Measurements from ENCODE around the gene THUMPD2. TPM values are rescaled to one million over a fixed set of nuclear protein-coding genes. Genes with fewer than 3 reads are reported as not detected.

The THUMPD2 gene
- total RNA-seq, 1 experiment from 2014 or later: 17.2 TPM

- Mint-ChIP-seq H3K9me3 (ENCODE audit: unreplicated experiment) (no peaks in the 10 kb centered on the region), H3K4me3 (ENCODE audit: unreplicated experiment) (no peak overlapping the region), H3K27me3 (ENCODE audit: insufficient read depth, unreplicated experiment) (no peaks in the 10 kb centered on the region), H3K36me3 (ENCODE audit: insufficient read depth, unreplicated experiment) (peaks cover 99% of the 10 kb centered on the region), H3K27ac (ENCODE audit: low read depth, unreplicated experiment) (no peak overlapping the region), H3K4me1 (ENCODE audit: insufficient read depth, unreplicated experiment) (no peaks in the 10 kb centered on the region)
- ChIA-PET POLR2A (no interaction called here), CTCF (interaction anchor here (1.1 kb wide), 1 partner anchor 10 kb away, joined by 3 read pairs; no protein-coding TSS in a partner anchor)
- no peak for TF ChIP-seq CTCF (IDR thresholded peaks at IDR 0.05; ENCODE audit: unreplicated experiment)
- no peak for DNase-seq (ENCODE audit: unreplicated experiment)
- BruUV-seq (replicated peaks): no TSS peak
- intact Hi-C loops (cut with micrococcal nuclease): no loop called here
Observed at GRCh38 chr2:39757156-39757555, 21.9 kb downstream of the THUMPD2 start.

- Mint-ChIP-seq H3K27ac (ENCODE audit: low read depth, unreplicated experiment) (no peak overlapping the region), H3K9me3 (ENCODE audit: unreplicated experiment) (no peaks in the 10 kb centered on the region), H3K4me3 (ENCODE audit: unreplicated experiment) (no peak overlapping the region), H3K36me3 (ENCODE audit: insufficient read depth, unreplicated experiment) (peaks cover 95% of the 10 kb centered on the region), H3K4me1 (ENCODE audit: insufficient read depth, unreplicated experiment) (no peaks in the 10 kb centered on the region), H3K27me3 (ENCODE audit: insufficient read depth, unreplicated experiment) (no peaks in the 10 kb centered on the region)
- intact Hi-C loops (cut with micrococcal nuclease): no loop called here
- POLR2A ChIA-PET: no interaction called here
- no peak for TF ChIP-seq CTCF (IDR thresholded peaks at IDR 0.05; ENCODE audit: unreplicated experiment)
- no TSS peak for BruUV-seq (replicated peaks)
- no peak for DNase-seq (ENCODE audit: unreplicated experiment)
- CTCF ChIA-PET: no interaction called here
Observed at GRCh38 chr2:39755466-39755865, 23.6 kb downstream of the THUMPD2 start.

GRCh38 chr2:39743269-39743776 lies 35.7 kb downstream of the THUMPD2 start:
- no peak for TF ChIP-seq CTCF (IDR thresholded peaks at IDR 0.05; ENCODE audit: unreplicated experiment)
- H3K9me3 Mint-ChIP-seq (ENCODE audit: unreplicated experiment): no peaks in the 10 kb centered on the region
- H3K36me3 Mint-ChIP-seq (ENCODE audit: insufficient read depth, unreplicated experiment): peaks cover 75% of the 10 kb centered on the region
- H3K4me1 Mint-ChIP-seq (ENCODE audit: insufficient read depth, unreplicated experiment): peaks cover 10% of the 10 kb centered on the region
- BruUV-seq (replicated peaks): no TSS peak
- ChIA-PET CTCF (interaction anchor here (0.6 to 3.5 kb wide), 3 partner anchors 14 to 397 kb away, joined by 3 to 22 read pairs (median 3); no protein-coding TSS in a partner anchor), POLR2A (interaction anchor here (0.8 kb wide), 2 partner anchors 17 to 29 kb away, joined by 3 read pairs; no protein-coding TSS in a partner anchor)
- no peaks in the 10 kb centered on the region for H3K27me3 Mint-ChIP-seq (ENCODE audit: insufficient read depth, unreplicated experiment)
- H3K4me3 Mint-ChIP-seq (ENCODE audit: unreplicated experiment): no peak overlapping the region
- H3K27ac Mint-ChIP-seq (ENCODE audit: low read depth, unreplicated experiment): peak overlapping the region; percentile 7
- intact Hi-C loops (cut with micrococcal nuclease): no loop called here
- DNase-seq (ENCODE audit: unreplicated experiment): peak; percentile 9

GRCh38 chr2:39741871-39742270 lies 37.2 kb downstream of the THUMPD2 start:
- no peak for TF ChIP-seq CTCF (IDR thresholded peaks at IDR 0.05; ENCODE audit: unreplicated experiment)
- H3K9me3 Mint-ChIP-seq (ENCODE audit: unreplicated experiment): no peaks in the 10 kb centered on the region
- intact Hi-C loops (cut with micrococcal nuclease): no loop called here
- peaks cover 15% of the 10 kb centered on the region for H3K4me1 Mint-ChIP-seq (ENCODE audit: insufficient read depth, unreplicated experiment)
- DNase-seq (ENCODE audit: unreplicated experiment): no peak
- H3K27me3 Mint-ChIP-seq (ENCODE audit: insufficient read depth, unreplicated experiment): no peaks in the 10 kb centered on the region
- no peak overlapping the region for H3K4me3 Mint-ChIP-seq (ENCODE audit: unreplicated experiment)
- no peak overlapping the region for H3K27ac Mint-ChIP-seq (ENCODE audit: low read depth, unreplicated experiment)
- CTCF ChIA-PET: interaction anchor here (3.5 kb wide), 1 partner anchor 12 kb away, joined by 22 read pairs; no protein-coding TSS in a partner anchor
- peaks cover 76% of the 10 kb centered on the region for H3K36me3 Mint-ChIP-seq (ENCODE audit: insufficient read depth, unreplicated experiment)
- POLR2A ChIA-PET: interaction anchor here (0.7 to 1.2 kb wide), 2 partner anchors 9 to 72 kb away, joined by 4 to 6 read pairs; no protein-coding TSS in a partner anchor
- no TSS peak for BruUV-seq (replicated peaks)
